GM19023 (cell line): ENCODE results near the gene SDK2.
"Not testable (repeated sequence)": the region's sequence is repeated elsewhere in the genome, so short reads cannot be mapped to it uniquely, and the experiment has no call there.

Experiments used
- ATAC-seq: cut with Tn5 transposase; IDR thresholded peaks from one replicate; pipeline ENCODE4 v1.9.1; 2021; ENCODE audit warnings: mild to moderate bottlenecking, moderate library complexity; ENCODE audit not compliant: unreplicated experiment

SDK2 gene

GRCh38 chr17:73378974-73379470 lies 265.2 kb downstream of the SDK2 start:
- no peak for ATAC-seq

- ATAC-seq = no peak
Measured at GRCh38 chr17:73376636-73377035, 267.6 kb downstream of the SDK2 start.

GRCh38 chr17:73376152-73376551 lies 268.1 kb downstream of the SDK2 start:
- ATAC-seq = no peak

GRCh38 chr17:73371836-73372235 lies 272.4 kb downstream of the SDK2 start:
- ATAC-seq = no peak

- no peak for ATAC-seq
Measured at GRCh38 chr17:73371285-73371684, 273.0 kb downstream of the SDK2 start.

- not testable (repeated sequence) for ATAC-seq
Measured at GRCh38 chr17:73369817-73370490, 274.3 kb downstream of the SDK2 start.

- no peak for ATAC-seq
Measured at GRCh38 chr17:73369111-73369521, 275.1 kb downstream of the SDK2 start.

GRCh38 chr17:73368085-73368631 lies 276.1 kb downstream of the SDK2 start:
- no peak for ATAC-seq

GRCh38 chr17:73365906-73366623 lies 278.2 kb downstream of the SDK2 start:
- no peak for ATAC-seq

GRCh38 chr17:73365301-73365874 lies 278.9 kb downstream of the SDK2 start:
- ATAC-seq = no peak

GRCh38 chr17:73364155-73364522 lies 280.1 kb downstream of the SDK2 start:
- no peak for ATAC-seq

GRCh38 chr17:73363442-73364154 lies 280.6 kb downstream of the SDK2 start:
- ATAC-seq = no peak

GRCh38 chr17:73362697-73363096 lies 281.5 kb downstream of the SDK2 start:
- no peak for ATAC-seq

GRCh38 chr17:73360961-73361761 lies 283.1 kb downstream of the SDK2 start:
- ATAC-seq = no peak

GRCh38 chr17:73359987-73360410 lies 284.2 kb downstream of the SDK2 start:
- ATAC-seq = no peak

- ATAC-seq = no peak
Measured at GRCh38 chr17:73359352-73359751, 284.9 kb downstream of the SDK2 start.

GRCh38 chr17:73358668-73359067 lies 285.6 kb downstream of the SDK2 start:
- no peak for ATAC-seq

GRCh38 chr17:73357981-73358380 lies 286.3 kb downstream of the SDK2 start:
- no peak for ATAC-seq

- no peak for ATAC-seq
Measured at GRCh38 chr17:73357318-73357717, 286.9 kb downstream of the SDK2 start.

- ATAC-seq = no peak
Measured at GRCh38 chr17:73356561-73357170, 287.6 kb downstream of the SDK2 start.
